Skin epidermis (tissue), 12 donors: Measurements from ENCODE around the gene SIRT3.
"Not testable (repeated sequence)": the region's sequence is repeated elsewhere in the genome, so short reads cannot be mapped to it uniquely, and the experiment has no call there.

Source experiments
- H3K27ac ChIP-seq, 21 experiments: fragments of 200-600 bp; sonication (generic) in 11 of 21; one replicate each; pipeline ENCODE4 v1.5.0; 2020; ENCODE audit warnings: mild to moderate bottlenecking in 3 of 21, inconsistent platforms in 2 of 21, moderate library complexity in 2 of 21
- H3K4me3 ChIP-seq, 7 experiments: fragments of 200-600 bp; sonication (generic) in 2 of 7; one replicate each; pipeline ENCODE4 v1.5.0; 2020; ENCODE audit warnings: inconsistent platforms in 2 of 7, mild to moderate bottlenecking in 2 of 7, moderate library complexity in 1 of 7

The SIRT3 gene

DNA sequence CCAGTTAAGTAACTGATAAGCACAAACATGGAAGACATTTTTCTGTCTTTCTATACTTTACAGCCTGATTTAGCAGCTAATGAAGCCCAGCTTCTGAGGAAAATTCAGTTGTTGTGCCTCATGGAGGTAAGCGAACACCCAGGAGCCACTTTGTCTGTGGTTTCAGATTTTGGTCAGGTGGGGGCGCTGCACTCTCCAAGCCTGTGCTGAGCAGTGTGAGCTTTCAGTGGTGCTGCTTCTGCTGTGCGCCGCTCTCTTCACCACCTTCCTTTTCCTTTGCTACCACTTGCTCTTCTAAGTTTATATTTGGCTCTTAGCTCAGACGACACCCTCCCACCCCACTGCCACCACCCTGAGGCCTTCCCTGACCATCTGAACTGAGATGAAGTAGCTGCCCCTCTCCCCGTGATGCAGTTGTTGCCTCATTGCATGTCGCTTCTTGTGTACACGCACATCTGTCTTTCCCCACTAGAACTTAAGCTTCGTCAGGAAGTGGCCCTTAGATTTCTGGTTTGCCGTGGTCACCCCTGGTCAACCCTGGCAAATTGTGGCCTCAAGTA lies 14.7 kb upstream of the SIRT3 start:
- H3K4me3 ChIP-seq, result no peak overlapping the region
- no peak overlapping the region for H3K27ac ChIP-seq

DNA sequence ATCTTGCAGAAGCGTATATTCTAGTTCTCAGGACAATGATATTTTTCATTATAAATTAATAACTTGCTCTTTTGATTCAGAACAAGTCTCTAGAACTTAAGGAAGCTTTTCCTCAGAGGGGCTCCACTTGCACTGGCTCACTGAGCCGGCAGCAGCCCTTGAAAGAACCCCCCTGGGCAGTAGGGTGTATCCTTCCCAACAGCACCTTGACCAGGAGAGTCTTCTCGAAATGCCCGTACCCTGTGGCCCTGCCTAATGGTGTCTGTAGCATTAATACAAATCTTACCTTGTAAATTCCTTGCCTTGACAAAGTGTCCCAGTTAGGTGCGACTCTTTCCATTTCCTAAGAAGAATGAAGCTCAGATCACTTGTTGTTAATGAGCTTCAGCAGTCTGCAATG lies 14.1 kb upstream of the SIRT3 start:
- Histone ChIP-seq H3K4me3 (no peak overlapping the region), H3K27ac (no peak overlapping the region)

- Histone ChIP-seq H3K4me3 (no peak overlapping the region), H3K27ac (no peak overlapping the region)
Measured at GRCh38 chr11:249062-249461, 12.9 kb upstream of the SIRT3 start.

- Histone ChIP-seq H3K27ac (no peak overlapping the region), H3K4me3 (no peak overlapping the region)
Measured at GRCh38 chr11:244376-244775, 8.2 kb upstream of the SIRT3 start.

DNA sequence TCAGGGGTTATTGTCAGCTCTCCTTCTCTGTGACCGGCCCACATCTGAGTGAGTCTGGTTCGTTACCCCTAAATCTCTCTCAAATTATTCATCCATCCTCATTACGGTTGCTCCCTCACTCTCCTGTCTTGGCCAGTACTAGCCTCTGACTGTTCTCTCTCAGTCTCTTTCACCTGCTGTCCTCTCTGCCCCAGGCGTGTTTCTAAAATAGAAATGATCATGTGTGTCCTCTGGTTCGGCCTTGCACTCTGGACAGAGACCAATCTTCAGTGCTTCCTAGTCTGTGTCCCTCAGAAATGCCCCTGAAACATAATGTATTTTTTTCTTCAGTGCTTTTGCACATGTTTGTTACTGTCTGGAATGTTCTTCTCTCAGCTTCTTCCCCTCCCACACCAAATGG lies 5.5 kb upstream of the SIRT3 start:
- H3K4me3 ChIP-seq, result no peak overlapping the region
- no peak overlapping the region for H3K27ac ChIP-seq

DNA sequence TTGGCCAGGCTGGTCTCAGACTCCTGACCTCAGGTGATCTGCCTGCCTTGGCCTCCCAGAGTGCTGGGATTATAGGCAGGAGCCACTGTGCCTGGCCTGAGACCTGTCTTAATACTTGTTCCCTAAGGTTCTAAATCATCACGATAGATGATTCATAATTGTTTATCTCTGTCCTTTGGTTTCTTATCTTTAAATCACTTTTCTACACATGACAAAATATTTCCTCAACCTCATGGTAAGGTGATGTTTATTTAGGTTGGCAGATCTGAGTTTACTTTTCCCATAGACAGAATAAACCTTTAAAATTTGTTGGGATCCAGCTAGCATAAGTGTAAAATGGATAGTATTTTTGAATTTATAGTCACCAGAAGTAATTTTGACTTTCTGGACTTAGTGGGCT lies 4.2 kb upstream of the SIRT3 start:
- Histone ChIP-seq H3K4me3 (no peak overlapping the region), H3K27ac (no peak overlapping the region)

- not testable (repeated sequence) for H3K4me3 ChIP-seq, H3K27ac ChIP-seq
Measured at GRCh38 chr11:238346-238745, 2.2 kb upstream of the SIRT3 start.

DNA sequence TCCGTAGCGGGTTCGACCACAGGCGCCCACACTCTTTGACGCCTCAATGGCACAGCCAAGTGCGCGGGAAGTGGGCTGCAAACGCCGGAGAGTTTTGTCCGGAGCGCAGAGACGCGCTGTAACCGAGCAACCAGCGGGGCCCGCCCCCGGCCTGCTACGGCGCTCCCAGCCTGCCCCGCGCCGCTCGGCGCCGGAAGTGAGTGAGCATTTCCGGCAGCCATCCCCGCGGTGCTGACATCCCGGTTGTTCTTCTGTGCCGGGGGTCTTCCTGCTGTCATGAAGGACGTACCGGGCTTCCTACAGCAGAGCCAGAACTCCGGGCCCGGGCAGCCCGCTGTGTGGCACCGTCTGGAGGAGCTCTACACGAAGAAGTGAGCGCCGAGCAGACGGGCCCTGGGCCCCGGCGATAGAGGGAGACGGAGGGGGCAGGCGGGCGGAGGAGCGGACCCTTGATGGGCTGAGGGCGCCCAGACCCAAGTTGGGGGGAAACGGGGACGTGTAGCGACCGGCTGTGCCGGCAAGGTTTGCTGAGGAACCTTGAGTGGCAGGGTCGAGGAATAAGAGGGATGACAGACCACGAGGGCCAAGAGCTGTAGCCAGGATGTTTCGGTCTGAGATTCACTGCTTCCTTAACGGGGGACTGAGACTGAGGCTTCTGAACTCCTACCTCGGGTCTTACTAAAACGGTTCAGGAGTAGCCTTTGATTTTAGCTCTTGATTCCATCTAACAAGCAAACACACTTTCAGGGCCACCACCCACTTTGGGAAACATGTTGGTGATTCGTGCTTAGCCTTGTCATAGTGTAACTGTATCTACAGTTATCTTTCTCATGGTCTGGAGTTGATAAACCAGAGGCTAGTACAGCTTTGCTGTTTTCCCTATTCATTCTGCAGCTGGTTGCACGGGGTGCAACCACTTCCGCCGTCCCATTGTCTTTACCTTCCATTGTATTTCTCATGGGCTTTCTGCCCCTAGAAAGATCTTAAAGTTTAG lies 929 bp upstream of the SIRT3 start, which contains the start of gene PSMD13:
TSS of gene PSMD13 (plus strand) at position 203 of the 994 bp plus-strand sequence. CDS start at position 277, 74 bp downstream.
- H3K27ac ChIP-seq, result peak within 1 kb of the TSS; percentile 46 to 97 (median 93)

GRCh38 chr11:235609-235996 lies 539 bp downstream of the SIRT3 start:
- peak overlapping the region; percentile 28 to 97 (median 93) for H3K27ac ChIP-seq
- H3K4me3 ChIP-seq, result peak overlapping the region; percentile 80 to 100 (median 85)

More for the DNA sequence above, 929 bp upstream of the SIRT3 start, which contains the start of gene PSMD13:
- H3K4me3 ChIP-seq, result peak within 1 kb of the TSS; percentile 80 to 100 (median 85)

DNA sequence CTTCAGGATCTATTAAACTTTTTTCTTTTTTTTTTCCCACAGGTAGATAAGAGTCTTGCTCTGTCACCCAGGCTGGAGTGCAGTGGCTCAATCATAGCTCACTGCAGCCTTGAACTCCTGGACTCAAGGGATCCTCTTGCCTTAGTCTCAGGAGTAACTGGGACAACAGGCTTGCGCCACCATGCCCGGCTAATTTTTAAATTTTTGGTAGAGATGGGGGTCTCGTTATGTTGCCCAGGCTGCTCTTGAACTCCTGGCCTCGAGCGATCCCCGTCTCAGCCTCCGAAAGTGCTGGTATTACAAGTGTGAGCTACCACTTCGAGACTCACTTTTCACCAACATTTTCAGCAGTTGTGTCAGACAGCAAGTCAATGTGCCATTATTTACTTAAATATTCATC lies 962 bp downstream of the SIRT3 start:
- Histone ChIP-seq H3K27ac (peak overlapping the region in 10 of 21 experiments; percentile 90 to 96 (median 94)), H3K4me3 (peak overlapping the region in 6 of 7 experiments; percentile 80 to 100 (median 90))

GRCh38 chr11:232783-233565 lies 3.2 kb downstream of the SIRT3 start:
- Histone ChIP-seq H3K27ac (no peak overlapping the region), H3K4me3 (no peak overlapping the region)

GRCh38 chr11:230431-230830 lies 5.7 kb downstream of the SIRT3 start:
- no peak overlapping the region for H3K4me3 ChIP-seq
- H3K27ac ChIP-seq, result no peak overlapping the region

GRCh38 chr11:227824-228379 lies 8.2 kb downstream of the SIRT3 start:
- Histone ChIP-seq H3K27ac (no peak overlapping the region), H3K4me3 (no peak overlapping the region)

GRCh38 chr11:225734-226453 lies 10.2 kb downstream of the SIRT3 start:
- Histone ChIP-seq H3K27ac (peak overlapping the region in 1 of 21 experiments; percentile 14), H3K4me3 (no peak overlapping the region)

GRCh38 chr11:224424-224823 lies 11.7 kb downstream of the SIRT3 start:
- Histone ChIP-seq H3K27ac (no peak overlapping the region), H3K4me3 (no peak overlapping the region)

GRCh38 chr11:223884-224283 lies 12.3 kb downstream of the SIRT3 start:
- H3K27ac ChIP-seq, result no peak overlapping the region
- no peak overlapping the region for H3K4me3 ChIP-seq

GRCh38 chr11:223026-223789 lies 12.9 kb downstream of the SIRT3 start:
- Histone ChIP-seq H3K4me3 (no peak overlapping the region), H3K27ac (no peak overlapping the region)

DNA sequence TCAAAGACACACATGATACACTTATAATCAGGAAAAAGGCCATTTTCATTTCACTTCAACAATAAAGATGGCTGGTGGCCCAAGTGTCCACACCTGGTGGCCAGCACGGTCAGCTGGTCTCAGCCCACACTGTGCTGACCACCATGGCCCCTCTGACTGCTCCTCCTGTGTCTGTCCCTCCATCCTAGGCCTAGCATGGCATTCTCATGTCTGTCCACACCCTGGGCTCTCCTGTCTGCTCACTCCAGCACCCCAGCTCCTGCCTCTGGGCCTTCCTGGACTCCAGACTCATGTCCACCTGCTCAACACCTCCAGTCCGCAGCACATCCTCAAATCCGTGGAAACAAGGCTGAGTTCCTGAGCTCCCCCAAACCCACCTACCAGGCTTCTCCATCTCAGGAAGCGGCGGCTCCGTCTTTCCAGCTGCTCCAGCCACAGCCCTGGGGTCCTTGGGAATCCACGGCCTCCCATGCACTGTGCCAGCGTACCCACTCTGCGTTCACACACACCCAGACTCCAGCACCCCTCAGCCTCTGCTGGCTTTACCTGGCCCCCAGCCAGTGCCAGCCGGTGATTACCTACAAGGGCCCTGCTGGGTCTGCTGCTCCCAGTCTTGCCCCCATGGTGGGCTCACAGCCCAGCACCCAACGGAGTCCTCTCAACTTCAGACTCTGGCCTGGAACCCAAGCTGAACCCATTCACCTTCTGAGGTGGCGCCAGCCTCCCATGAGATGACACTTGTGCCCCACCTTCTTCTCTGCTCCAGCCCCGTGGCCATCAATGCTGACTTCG lies 13.9 kb downstream of the SIRT3 start:
- Histone ChIP-seq H3K27ac (no peak overlapping the region), H3K4me3 (no peak overlapping the region)
